Adrenal gland (tissue), 5 donors: ENCODE results near the gene SFXN5.

Experiments
- POLR2A ChIP-seq, 2 donors: fragments of 450-650 bp; IDR thresholded peaks; one replicate each; pipeline ENCODE4 v1.6.1; 2017; ENCODE audit warnings: antibody characterized with exemption in 2 of 2, mild to moderate bottlenecking in 2 of 2, moderate library complexity in 1 of 2
- TF ChIP-seq, protein P1 (sequence below), 6 experiments: fragments of 450-650 bp in 4 of 6; fragments of 200-600 bp in 2 of 6; sonication (generic) in 1 of 6; IDR thresholded peaks; 1 replicate in 5 of 6; 2 replicates in 1 of 6; pipeline versions ENCODE4 v1.5.1 to v1.8.0; 2016 to 2021; ENCODE audit warnings: antibody characterized with exemption in 6 of 6, mild to moderate bottlenecking in 2 of 6, moderate library complexity in 1 of 6
- donor health status: DM: no; HTN: no; CAD: no.

DNA sequence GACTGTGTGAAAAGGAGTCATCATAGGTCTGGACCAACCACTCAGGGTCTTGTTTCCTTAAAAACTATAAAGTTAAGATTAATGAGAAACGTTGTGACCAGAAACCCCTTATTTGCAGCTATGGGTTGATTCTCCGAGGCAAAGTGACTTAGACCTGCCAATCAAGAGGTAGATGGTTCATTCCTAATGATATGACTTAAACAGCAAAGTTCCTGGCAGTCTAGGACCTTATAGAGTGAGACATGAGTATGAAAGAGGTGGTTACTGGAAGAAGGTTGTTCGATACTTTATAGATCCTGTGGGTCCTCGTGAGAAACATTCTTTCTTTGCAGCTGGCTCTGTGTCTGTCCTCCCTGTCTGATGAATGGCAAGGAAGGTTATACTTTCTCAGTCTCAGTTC lies 8.0 kb downstream of the SFXN5 start:
- no peak for TF ChIP-seq POLR2A (IDR thresholded peaks at IDR 0.05)
- TF ChIP-seq, protein P1, sequence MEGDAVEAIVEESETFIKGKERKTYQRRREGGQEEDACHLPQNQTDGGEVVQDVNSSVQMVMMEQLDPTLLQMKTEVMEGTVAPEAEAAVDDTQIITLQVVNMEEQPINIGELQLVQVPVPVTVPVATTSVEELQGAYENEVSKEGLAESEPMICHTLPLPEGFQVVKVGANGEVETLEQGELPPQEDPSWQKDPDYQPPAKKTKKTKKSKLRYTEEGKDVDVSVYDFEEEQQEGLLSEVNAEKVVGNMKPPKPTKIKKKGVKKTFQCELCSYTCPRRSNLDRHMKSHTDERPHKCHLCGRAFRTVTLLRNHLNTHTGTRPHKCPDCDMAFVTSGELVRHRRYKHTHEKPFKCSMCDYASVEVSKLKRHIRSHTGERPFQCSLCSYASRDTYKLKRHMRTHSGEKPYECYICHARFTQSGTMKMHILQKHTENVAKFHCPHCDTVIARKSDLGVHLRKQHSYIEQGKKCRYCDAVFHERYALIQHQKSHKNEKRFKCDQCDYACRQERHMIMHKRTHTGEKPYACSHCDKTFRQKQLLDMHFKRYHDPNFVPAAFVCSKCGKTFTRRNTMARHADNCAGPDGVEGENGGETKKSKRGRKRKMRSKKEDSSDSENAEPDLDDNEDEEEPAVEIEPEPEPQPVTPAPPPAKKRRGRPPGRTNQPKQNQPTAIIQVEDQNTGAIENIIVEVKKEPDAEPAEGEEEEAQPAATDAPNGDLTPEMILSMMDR (IDR thresholded peaks at IDR 0.05): no peak
